Right lobe of liver (tissue), 6 donors: ENCODE measurements around the gene IGFBPL1. TPM values are rescaled to one million over a fixed set of nuclear protein-coding genes. Genes with fewer than 3 reads are reported as not detected.

Experiments used
- ATAC-seq, 4 donors: fragments of 200-7000 bp; cut with Tn5 transposase; one replicate each; pipeline ENCODE4 v1.9.1; 2020; ENCODE audit warnings: mild to moderate bottlenecking in 4 of 4, moderate library complexity in 4 of 4
- DNase-seq, 3 donors: peaks; one replicate each; pipeline ENCODE4 v3.0.0-alpha.2; 2020
- H3K27ac ChIP-seq, 3 donors: fragments of 200-600 bp; one replicate each; pipeline ENCODE4 v1.8.0; 2022
- H3K27me3 ChIP-seq, 2 donors: fragments of 200-600 bp; one replicate each; pipeline ENCODE4 v1.8.0; 2022
- H3K36me3 ChIP-seq, 4 donors: fragments of 200-600 bp; sonication (generic) in 1 of 4; one replicate each; pipeline versions ENCODE4 v1.5.1 to v1.8.0; 2017 to 2022; ENCODE audit warnings: control low read depth in 1 of 4
- H3K4me1 ChIP-seq, 4 donors: fragments of 200-600 bp; sonication (generic) in 1 of 4; one replicate each; pipeline versions ENCODE4 v1.5.1 to v1.8.0; 2017 to 2022; ENCODE audit warnings: control low read depth in 1 of 4
- H3K4me3 ChIP-seq, 3 donors: fragments of 200-600 bp; one replicate each; pipeline ENCODE4 v1.8.0; 2022
- H3K9me3 ChIP-seq, 4 donors: fragments of 200-600 bp; sonication (generic) in 1 of 4; one replicate each; pipeline versions ENCODE4 v1.5.1 to v1.8.0; 2017 to 2022; ENCODE audit warnings: control low read depth in 1 of 4
- POLR2A ChIP-seq: fragments of 450-650 bp; IDR thresholded peaks from one replicate; pipeline ENCODE4 v1.6.1; 2017; ENCODE audit warnings: antibody characterized with exemption, mild to moderate bottlenecking
- WGBS: methylation state at CpG from one replicate; pipeline ENCODE4 v1.1.6; 2018; ENCODE audit warnings: low coverage, low lambda C conversion rate; ENCODE audit not compliant: insufficient coverage; ENCODE audit errors: missing lambda C conversion rate; 5-methylcytosine and 5-hydroxymethylcytosine counted together
- intact Hi-C, 2 donors: fragments of 100-400 bp; cut with DNase I; formaldehyde crosslinking; loops; one replicate each; pipeline versions ENCODE4 v1.11.2 to v1.14.1; 2022
- total RNA-seq, 6 experiments: library from RNA; depleted of rRNA in 2 of 6; stranded (reverse); fragments of >200 nt in 2 of 6; fragmentation: NEBNext Ultra II Directional in 3 of 6; extraction: Animal tissue kit (Norgen Biotek cat#: 25700) in 3 of 6; gene quantifications; one replicate each; pipeline versions ENCODE4 v1.1.0 to v1.2.4, GENCODE V29; 2016 to 2023
- TF ChIP-seq, protein P1 (sequence below), 4 donors: fragments of 200-600 bp in 3 of 4; fragments of 450-650 bp in 1 of 4; IDR thresholded peaks; one replicate each; pipeline versions ENCODE4 v1.5.1 to v1.8.0; 2016 to 2022; ENCODE audit warnings: antibody characterized with exemption in 4 of 4, mild to moderate bottlenecking in 2 of 4
- donor health status: DM: no; HTN: yes; CAD: no.
- donor health status: DM: no; HTN: no; CAD: no.
- donor health status: DM: no; HTN: no; CAD: no.
- donor health status: DM: no; HTN: yes; CAD: no.
- donor health status: DM: no; HTN: yes; CAD: no.

Gene IGFBPL1
- total RNA-seq, 6 experiments from 2014 or later = 0.20 to 2.7 (median 0.44) TPM; not detected in 1

DNA sequence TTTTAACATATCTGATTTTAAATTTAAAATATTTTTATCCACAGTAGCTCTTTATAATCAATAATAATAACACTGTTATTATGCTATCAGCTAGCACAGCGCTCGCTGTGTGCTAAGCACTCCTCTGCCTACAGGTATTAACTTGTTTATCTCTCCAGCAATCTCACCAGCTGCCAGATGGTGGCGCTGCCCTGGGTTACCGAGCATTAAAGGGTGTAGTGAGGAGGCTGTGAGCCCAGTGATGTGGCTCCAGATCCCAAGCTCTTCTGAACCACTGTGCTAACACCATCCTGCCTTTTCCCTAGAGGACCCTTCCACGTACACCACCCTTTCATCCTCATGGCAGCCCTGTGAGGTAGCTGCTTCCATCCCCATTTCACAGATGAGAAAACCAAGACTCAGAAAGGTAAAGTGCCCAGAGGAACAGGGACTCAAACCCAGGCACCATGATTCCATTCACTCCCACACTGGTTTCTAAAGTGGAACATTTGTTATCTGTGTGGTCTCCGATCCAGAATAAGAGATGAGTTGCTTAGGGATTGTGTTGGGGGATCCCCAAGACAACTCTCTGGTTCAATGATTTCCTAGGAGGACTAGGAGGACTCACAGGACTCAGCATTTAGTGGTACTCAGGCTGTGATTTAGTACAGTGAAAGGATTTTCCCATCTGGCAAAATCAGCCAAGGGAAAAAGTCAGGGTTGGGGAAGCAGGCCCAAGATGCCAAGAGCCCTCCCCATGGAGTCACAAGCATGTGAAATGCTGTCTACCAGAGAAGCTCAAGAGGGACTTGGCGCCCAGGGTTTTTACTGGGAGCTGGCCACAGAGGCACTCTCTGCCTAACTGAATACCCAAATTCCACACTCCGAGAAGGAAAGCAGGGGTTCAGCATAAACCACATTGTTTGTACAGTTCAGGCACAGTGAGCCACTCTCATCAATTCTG is 7.0 kb downstream of the IGFBPL1 start:
- Histone ChIP-seq H3K27ac (no peak overlapping the region), H3K27me3 (no peaks in the 10 kb centered on the region), H3K4me3 (no peak overlapping the region), H3K9me3 (no peaks in the 10 kb centered on the region), H3K4me1 (no peaks in the 10 kb centered on the region), H3K36me3 (no peaks in the 10 kb centered on the region)
- TF ChIP-seq POLR2A = no peak
- TF ChIP-seq, protein P1, sequence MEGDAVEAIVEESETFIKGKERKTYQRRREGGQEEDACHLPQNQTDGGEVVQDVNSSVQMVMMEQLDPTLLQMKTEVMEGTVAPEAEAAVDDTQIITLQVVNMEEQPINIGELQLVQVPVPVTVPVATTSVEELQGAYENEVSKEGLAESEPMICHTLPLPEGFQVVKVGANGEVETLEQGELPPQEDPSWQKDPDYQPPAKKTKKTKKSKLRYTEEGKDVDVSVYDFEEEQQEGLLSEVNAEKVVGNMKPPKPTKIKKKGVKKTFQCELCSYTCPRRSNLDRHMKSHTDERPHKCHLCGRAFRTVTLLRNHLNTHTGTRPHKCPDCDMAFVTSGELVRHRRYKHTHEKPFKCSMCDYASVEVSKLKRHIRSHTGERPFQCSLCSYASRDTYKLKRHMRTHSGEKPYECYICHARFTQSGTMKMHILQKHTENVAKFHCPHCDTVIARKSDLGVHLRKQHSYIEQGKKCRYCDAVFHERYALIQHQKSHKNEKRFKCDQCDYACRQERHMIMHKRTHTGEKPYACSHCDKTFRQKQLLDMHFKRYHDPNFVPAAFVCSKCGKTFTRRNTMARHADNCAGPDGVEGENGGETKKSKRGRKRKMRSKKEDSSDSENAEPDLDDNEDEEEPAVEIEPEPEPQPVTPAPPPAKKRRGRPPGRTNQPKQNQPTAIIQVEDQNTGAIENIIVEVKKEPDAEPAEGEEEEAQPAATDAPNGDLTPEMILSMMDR (IDR thresholded peaks at IDR 0.05) = peak; percentile 28 to 50 (median 34)
- intact Hi-C loops = no loop called here
- no peak for DNase-seq
- ATAC-seq = peak in 2 of 4 donors; percentile 25 to 48
- WGBS = 64% methylated on average over 7 of the region's 8 CpGs

DNA sequence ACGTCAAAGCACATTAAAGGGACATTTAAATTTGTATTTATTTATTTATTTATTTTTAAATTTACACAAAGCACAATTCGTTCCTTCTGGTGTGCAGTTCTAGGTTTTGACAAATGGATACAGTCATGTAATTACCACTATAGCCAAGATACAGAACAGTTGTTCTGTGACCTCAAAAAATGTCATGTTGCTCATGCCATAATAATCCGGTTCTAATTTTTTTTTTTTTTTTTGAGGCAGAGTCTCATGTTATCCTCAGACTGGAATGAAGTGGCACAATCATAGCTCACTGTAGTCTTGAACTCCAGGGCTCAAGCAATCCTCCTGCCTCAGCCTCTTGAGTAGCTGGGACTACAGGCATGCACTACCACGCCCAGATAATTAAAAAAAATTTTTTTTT is 7.8 kb downstream of the IGFBPL1 start:
- intact Hi-C loops = no loop called here
- TF ChIP-seq POLR2A = no peak
- TF ChIP-seq, protein P1 (IDR thresholded peaks at IDR 0.05) = no peak
- Histone ChIP-seq H3K36me3 (no peaks in the 10 kb centered on the region), H3K4me3 (no peak overlapping the region), H3K4me1 (no peaks in the 10 kb centered on the region), H3K27ac (no peak overlapping the region), H3K9me3 (no peaks in the 10 kb centered on the region), H3K27me3 (no peaks in the 10 kb centered on the region)
- ATAC-seq (no peak), DNase-seq (no peak)
- 62% methylated on average over 4 of the region's 4 CpGs for WGBS

DNA sequence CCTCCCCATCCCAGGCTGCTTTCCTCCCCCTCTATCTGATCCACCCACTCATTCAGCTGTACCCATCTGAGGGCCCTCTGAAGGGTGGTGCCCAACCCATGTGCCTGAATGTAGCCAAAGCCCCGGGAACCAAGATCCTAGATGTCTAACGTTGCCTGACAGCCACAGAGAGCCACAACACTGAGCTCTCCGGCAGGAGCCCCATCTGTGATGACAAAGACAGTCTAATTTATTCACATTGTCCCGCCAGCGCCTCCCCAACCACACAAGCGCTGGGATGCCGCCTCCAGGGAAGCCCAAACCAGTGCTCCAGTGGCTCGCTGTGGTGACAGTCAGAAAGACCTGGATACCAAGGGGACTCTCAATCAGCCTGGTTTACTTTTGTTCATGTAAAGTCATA is 8.4 kb downstream of the IGFBPL1 start:
- H3K27me3 ChIP-seq = no peaks in the 10 kb centered on the region
- no peak overlapping the region for H3K4me3 ChIP-seq
- H3K36me3 ChIP-seq = no peaks in the 10 kb centered on the region
- H3K27ac ChIP-seq = no peak overlapping the region
- no peaks in the 10 kb centered on the region for H3K9me3 ChIP-seq
- intact Hi-C loops = no loop called here
- no peaks in the 10 kb centered on the region for H3K4me1 ChIP-seq
- no peak for DNase-seq
- no peak for ATAC-seq
- no peak for TF ChIP-seq POLR2A
- TF ChIP-seq, protein P1 (IDR thresholded peaks at IDR 0.05) = no peak
- WGBS = 40% methylated on average over 1 of the region's 8 CpGs

DNA sequence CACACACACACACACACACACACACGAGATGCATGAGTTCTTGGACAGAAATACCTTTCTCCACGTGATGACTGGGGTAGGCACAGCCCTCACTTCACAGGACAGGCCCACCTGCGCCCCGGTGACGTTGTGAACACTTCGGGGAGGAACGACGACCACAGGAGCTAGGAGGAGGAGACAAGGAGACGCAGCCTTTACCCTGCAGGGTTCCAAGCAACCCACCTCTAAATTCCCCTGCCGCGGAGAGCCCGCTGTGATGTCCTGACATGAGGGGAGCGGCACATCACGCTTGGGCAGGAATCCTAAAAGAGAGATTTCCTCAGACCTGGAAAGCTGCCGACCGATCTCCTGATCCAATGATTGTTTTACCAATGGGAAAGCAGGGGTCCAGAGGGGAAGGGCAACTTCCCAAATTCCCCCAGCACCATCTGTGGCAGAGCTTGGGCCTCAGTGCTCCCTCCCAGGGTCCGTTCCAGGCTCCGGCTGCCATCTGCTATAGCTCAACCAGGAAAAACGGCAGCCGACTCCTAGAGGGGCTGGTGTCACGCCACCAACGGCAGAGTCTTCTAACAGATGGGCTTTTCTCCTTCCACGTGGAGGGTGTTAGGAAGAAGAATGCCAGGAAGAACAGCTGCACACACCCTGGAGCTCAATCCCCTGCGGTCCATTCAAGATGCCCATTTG is 10.1 kb downstream of the IGFBPL1 start:
- intact Hi-C loops = no loop called here
- Histone ChIP-seq H3K4me1 (no peaks in the 10 kb centered on the region), H3K4me3 (no peak overlapping the region), H3K27ac (no peak overlapping the region), H3K27me3 (no peaks in the 10 kb centered on the region), H3K9me3 (no peaks in the 10 kb centered on the region), H3K36me3 (no peaks in the 10 kb centered on the region)
- TF ChIP-seq, protein P1 (IDR thresholded peaks at IDR 0.05) = no peak
- TF ChIP-seq POLR2A = no peak
- ATAC-seq (no peak), DNase-seq (no peak)
- 49% methylated on average over 14 of the region's 24 CpGs for WGBS
